HG02623 (cell line): ENCODE results near the gene SLIT3.
"Not testable (repeated sequence)": the region's sequence is repeated elsewhere in the genome, so short reads cannot be mapped to it uniquely, and the experiment has no call there.

Source experiments
- ATAC-seq: cut with Tn5 transposase; IDR thresholded peaks from one replicate; pipeline ENCODE4 v1.9.1; 2021; ENCODE audit warnings: moderate library complexity; ENCODE audit not compliant: unreplicated experiment

Gene SLIT3

DNA sequence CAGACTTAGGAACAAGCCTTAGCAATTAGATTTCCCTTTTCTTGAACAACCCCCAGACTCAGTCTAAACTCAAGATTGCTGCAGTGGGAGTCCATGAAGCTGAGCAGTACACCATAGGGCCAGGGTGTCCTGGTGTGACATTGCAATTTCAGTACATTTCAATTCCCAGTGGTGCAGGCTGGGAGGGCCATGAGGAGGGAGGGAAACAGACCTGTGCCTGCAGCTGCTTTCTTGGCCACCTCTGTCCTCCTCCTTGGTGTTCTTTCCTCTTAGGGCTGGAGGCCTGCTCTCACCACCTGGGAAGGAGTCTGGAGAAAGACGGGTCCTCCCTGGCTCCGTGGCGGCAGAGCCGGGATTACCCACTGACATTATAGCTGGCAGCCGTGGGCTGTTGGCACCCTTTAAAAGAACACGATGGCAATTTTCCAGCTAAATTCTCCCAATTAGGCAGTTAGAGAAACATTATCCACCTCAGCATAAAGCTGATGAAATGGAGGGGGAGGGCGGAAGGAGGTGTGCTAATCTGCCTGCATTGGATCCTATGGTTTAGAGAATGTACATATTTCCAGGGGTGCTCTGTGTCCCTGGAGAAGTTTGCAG is 186.4 kb downstream of the SLIT3 start:
- no peak for ATAC-seq

GRCh38 chr5:169112016-169112415 is 188.9 kb downstream of the SLIT3 start:
- no peak for ATAC-seq

DNA sequence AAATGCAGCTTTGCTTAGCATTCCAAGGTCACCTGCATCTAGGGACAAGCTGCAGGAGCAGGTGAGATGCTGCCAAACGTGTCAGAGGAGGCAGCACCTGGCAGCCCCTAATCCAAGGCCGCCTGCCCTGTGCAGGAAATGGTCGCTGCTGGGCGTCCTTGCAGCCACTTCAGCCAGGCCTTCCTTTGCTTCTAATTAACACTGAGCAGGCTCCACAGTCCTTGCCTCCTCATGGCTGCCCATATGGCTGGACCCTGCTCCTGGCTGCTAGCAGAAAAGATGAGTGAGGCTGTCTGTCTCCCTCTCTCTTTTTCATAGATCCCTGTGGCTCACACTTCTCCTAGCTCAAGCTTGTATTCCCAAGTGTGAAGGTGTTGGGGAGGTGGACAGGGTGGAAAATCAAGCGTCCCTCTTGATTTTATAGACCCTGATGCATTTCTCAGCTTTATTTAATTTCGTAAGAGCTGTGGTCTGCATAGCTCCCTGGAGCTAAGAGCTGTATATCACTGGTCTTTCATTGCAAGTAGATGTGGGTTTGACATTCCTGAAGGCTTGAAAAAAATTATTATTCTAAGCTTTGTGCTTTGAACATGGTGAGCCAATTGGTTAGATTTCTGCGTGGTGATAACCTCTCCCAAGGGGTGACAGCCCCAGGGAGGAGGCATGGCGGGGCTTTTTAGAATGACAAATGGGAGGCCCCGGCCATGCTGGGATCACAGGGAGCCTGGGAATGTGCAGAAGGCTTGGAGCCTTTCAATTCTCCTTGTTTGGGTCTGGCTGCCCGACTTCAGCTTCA is 193.8 kb downstream of the SLIT3 start:
- no peak for ATAC-seq

DNA sequence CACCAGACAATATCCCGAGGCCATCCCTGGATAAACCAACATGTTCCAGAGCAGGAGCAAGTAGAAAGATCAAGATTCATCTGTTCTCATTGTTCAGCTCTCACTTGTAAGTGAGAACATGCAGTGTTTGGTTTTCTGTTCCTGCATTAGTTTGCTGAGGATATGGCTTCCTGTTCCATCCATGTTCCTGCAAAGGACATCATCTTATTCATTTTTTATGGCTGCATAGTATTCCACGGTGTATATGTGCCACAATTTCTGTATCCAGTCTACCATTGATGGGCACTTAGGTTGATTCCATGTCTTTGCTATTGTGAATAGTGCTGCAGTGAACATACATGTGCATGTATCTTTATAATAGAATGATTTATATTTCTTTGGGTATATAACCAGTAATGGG is 195.4 kb downstream of the SLIT3 start:
- ATAC-seq = not testable (repeated sequence)

DNA sequence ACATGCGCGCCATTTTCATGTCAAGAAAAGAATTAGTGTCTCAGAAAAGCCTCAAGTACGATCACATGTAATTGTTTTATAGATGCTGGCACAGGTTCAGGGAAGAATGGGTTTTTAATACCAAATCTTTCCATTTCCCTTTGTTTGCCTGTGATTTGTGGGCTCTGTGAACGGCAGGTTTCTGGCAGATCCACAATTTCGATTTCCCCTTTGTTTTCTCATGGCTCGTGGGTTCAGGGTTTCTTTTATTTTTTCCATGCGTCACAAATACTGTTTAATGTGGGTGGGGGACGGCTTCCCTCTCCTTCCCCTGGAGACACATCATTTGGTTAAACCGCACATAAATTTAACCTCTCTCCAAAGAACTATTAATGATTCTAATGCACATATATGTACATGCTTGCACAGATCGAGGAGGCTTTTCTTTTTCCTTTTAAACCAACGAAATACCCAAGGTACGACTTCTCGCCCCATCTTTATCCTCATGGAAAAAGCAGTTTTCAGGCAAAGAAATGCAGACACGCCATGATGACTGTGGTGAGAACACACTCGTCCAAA is 195.9 kb downstream of the SLIT3 start:
- ATAC-seq = no peak

DNA sequence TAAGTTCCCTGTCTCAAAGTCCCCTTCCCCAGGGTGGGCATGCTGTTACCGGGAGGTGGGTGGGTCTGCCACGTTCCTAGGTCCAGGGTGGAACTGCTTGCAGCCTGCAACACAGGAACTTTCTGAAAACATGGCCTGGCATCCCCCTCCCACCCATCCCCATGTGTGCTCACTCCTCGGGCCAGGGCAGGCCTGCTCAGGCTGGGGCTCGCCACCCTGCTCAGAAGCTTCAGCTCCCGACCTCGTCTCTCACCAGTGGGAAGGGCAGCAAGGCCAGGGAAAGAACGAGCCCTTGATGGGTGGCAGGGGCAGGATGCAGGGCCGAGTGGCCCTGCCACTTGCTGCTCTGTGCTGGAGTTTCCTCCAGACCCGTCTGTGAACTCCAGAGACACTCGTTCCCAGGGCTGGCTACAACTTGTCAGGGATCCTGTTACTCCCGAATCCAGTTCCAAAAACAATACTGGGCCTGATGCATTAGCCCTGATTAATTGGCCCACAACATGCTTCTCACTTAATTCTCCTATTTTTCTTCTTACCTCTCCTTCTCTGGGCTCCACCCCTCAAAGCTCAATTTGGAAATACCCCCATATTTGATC is 197.3 kb downstream of the SLIT3 start:
- no peak for ATAC-seq

- no peak for ATAC-seq
Observed at GRCh38 chr5:169101966-169102365, 199.0 kb downstream of the SLIT3 start.

DNA sequence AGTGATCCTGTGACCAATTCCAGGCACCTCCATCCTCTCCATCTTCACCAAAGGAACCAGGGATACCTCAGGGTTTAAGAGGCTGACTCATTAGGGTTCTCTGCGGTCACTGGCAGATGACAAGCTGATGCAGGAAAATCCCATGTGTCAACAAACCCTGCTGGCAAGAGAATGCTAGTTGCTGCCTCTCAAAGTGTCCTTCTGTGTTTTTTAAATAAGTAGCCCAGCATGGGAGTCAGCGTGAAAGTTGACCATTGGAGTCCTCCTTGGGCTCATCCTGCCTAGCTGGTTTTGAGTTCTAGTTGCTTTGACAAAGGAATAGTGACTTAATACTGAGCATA is 200.2 kb downstream of the SLIT3 start:
- no peak for ATAC-seq

- no peak for ATAC-seq
Observed at GRCh38 chr5:169099801-169100734, 200.9 kb downstream of the SLIT3 start.

- no peak for ATAC-seq
Observed at GRCh38 chr5:169098331-169099121, 202.4 kb downstream of the SLIT3 start.

GRCh38 chr5:169097374-169098326 is 203.3 kb downstream of the SLIT3 start:
- no peak for ATAC-seq

- no peak for ATAC-seq
Observed at GRCh38 chr5:169095976-169096375, 205.0 kb downstream of the SLIT3 start.

GRCh38 chr5:169095410-169095960 is 205.5 kb downstream of the SLIT3 start:
- ATAC-seq = no peak

GRCh38 chr5:169094586-169095409 is 206.1 kb downstream of the SLIT3 start:
- no peak for ATAC-seq

DNA sequence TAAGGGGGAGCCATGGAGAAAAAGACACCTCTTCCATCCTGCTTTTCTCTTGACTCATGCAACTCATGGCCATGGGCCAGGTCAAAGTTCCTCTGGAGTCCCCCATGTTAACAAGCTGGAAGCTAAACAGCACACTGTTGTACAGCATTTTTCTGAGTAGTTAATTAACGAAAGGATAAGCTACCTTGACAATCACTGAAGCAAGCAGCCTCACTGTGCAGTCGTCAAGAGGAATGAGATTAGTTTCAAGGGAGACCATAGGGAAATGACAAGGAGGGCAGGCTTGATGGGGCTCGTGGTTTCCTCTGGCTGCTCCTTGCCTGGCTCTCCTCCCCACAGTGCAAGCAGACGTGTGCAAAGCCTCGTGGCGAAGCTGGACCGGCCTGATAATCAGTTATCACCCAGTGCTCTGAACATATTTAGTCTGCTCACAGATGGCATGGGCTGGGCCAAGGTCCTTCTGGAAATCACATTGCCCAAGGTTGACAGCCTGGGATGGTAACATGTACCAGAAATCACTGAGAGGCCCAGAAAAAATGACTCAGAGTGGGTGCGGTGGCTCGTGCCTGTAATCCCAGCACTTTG is 209.5 kb downstream of the SLIT3 start:
- ATAC-seq = no peak

GRCh38 chr5:169089343-169089742 is 211.6 kb downstream of the SLIT3 start:
- ATAC-seq = no peak

DNA sequence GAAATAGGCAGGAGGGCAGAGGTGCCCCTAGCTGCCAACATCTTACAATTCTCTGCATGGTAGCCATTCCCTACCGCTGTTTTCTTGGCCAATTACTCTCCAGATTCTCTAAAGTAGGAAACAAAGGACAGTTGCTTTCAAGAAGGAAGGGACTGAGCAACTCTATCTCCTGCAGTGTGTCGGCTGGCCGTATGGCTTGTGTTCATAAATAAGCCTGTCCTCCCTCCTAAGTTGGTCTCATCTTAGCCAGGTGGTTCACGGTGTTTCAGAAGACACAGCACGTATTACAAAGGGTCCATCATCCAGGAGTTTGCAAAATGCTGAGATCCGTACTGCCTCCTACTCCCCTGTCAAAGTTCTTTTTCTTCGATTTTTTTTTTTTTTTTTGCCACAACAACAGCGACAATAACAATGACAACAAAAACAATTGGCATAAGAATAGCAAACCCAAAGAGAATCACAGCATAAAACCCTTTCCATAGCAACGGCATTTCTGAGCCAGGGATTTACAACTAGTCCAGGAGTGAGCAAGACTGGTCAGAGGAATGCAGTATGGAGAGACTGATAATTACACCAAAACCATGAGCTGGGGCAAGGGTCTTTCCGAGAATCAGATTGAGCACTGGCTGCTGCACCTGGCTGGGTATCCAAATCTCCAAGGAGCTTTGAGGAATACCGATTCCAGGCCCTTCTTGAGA is 212.8 kb downstream of the SLIT3 start:
- no peak for ATAC-seq
